ENCODE measurements around the gene TJAP1. TPM values are rescaled to one million over a fixed set of nuclear protein-coding genes. Genes with fewer than 3 reads are reported as not detected.
A peak's percentile ranks its signal among the peaks of the same experiment; 100 is the strongest.

TJAP1 gene, protein sequence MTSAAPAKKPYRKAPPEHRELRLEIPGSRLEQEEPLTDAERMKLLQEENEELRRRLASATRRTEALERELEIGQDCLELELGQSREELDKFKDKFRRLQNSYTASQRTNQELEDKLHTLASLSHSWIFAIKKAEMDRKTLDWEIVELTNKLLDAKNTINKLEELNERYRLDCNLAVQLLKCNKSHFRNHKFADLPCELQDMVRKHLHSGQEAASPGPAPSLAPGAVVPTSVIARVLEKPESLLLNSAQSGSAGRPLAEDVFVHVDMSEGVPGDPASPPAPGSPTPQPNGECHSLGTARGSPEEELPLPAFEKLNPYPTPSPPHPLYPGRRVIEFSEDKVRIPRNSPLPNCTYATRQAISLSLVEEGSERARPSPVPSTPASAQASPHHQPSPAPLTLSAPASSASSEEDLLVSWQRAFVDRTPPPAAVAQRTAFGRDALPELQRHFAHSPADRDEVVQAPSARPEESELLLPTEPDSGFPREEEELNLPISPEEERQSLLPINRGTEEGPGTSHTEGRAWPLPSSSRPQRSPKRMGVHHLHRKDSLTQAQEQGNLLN
- total RNA-seq = 10 to 100 TPM; 36.5 to 41.8 TPM

DNA sequence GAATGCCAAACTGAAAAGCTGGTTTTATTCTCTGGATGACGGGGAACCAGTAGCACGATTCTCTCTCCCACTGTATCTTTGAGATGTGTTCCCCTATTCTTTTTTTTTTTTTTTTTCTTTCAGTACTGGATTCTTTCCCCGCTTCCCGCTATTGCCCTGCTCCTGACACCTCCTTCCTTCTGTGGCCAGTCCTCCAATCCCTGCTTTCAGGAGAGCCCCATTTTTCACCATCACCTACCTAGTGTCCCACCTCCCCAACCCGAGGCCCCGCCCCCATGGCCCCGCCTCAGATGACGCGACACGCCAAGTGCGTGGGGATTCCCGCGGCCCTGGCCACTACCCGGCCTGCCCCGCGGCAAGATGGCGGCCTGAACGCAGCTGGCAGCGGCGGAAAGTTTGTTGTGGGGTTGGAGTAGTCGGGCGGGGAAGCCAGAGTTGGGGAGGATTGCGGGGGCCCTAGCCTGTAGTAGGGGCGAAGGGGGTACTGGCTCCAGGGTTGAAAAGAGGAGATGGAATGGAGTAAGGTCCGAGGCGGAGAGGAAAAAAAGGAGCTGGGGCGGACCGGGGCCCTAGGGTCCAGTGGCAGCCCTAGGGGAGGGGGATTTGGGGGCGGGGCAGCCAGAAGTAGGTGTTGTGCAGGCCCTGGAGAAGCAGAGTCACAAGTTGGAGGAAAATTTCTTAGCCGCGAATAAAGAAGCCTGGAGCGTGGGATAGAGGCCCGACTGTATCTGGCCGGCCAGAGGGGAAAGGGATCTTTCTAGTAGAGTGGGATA is at the start of gene TJAP1:
TJAP1 (plus strand) TSS at position 336 of the 773 bp plus-strand sequence. CDS start 21,432 bp downstream, outside the sequence.
- H3K27ac Mint-ChIP-seq = peak within 1 kb of the TSS; percentile 94
- H3K4me1 Mint-ChIP-seq = peaks cover 47% of the 10 kb centered on the region
- peaks cover 4% of the 10 kb centered on the region for H3K27me3 Mint-ChIP-seq
- POLR2A ChIA-PET = interaction anchor here (0.6 to 0.7 kb wide), 3 partner anchors 8 to 234 kb away, joined by 3 to 9 read pairs (median 3); partner anchors contain the start of gene TTBK1
- peak within 1 kb of the TSS; percentile 92 for H3K4me3 Mint-ChIP-seq
- H3K36me3 Mint-ChIP-seq (ENCODE audit: low read depth) = peaks cover 10% of the 10 kb centered on the region
- CTCF ChIA-PET = interaction anchor here (0.6 to 1.7 kb wide), 8 partner anchors 10 to 208 kb away, joined by 3 to 5 read pairs (median 3); no protein-coding TSS in a partner anchor
- no peaks in the 10 kb centered on the region for H3K9me3 Mint-ChIP-seq
- peak; percentile 96 for DNase-seq

DNA sequence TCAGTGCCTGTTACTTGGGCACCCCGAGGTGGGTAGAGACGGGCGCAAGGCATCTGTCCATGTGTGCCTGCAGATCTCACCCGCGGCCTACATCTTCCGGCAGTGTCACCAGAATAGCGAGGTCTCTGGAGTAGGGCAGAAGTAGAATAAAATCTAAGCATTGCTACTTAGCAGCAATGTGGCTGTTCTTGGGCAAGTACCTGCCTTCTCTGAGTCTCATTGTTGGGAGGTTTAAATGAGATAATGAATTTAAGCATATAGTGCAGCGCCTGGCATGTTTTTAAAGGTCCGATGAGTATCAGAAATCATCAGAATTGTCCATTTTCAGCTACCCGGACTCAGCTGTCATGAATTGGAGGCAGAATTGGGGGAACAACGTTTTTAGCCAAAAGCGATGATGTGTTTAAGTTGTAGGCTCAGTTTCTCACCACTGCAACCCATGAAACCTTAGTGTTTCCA is 49.2 kb upstream of the TJAP1 start:
- peaks cover 10% of the 10 kb centered on the region for H3K36me3 Mint-ChIP-seq (ENCODE audit: low read depth)
- H3K9me3 Mint-ChIP-seq = no peaks in the 10 kb centered on the region
- DNase-seq = no peak
- peak overlapping the region; percentile 97 for H3K27ac Mint-ChIP-seq
- no peaks in the 10 kb centered on the region for H3K27me3 Mint-ChIP-seq
- H3K4me3 Mint-ChIP-seq = peak overlapping the region; percentile 95
- ChIA-PET CTCF (interaction anchor here (0.6 to 1.8 kb wide), 5 partner anchors 10 to 258 kb away, joined by 3 to 6 read pairs (median 3); no protein-coding TSS in a partner anchor), POLR2A (no interaction called here)
- peaks cover 23% of the 10 kb centered on the region for H3K4me1 Mint-ChIP-seq

DNA sequence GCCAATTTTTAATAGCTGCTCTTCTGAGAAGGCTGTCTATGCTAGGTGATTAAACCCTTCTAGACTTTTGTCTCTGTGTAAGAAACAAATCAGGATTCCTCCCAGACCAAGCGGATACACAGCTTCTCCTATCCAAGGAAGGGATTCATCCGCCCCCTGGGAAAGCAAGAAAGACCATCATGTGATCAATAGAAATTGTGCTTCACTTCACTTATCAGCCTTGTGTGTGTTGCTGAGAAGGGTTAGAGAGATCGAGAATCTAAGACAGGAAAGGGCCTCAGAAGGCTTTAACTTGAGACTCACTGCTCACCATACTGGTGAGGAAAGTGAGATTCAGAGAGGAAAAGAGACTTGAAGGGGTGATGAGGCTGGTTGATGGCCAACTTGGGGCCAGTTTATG is 48.5 kb upstream of the TJAP1 start:
- POLR2A ChIA-PET = no interaction called here
- H3K9me3 Mint-ChIP-seq = no peaks in the 10 kb centered on the region
- no peak for DNase-seq
- H3K27me3 Mint-ChIP-seq = no peaks in the 10 kb centered on the region
- peaks cover 23% of the 10 kb centered on the region for H3K4me1 Mint-ChIP-seq
- CTCF ChIA-PET = interaction anchor here (1.6 to 1.8 kb wide), 2 partner anchors 10 to 259 kb away, joined by 3 to 6 read pairs; no protein-coding TSS in a partner anchor
- peaks cover 10% of the 10 kb centered on the region for H3K36me3 Mint-ChIP-seq (ENCODE audit: low read depth)
- H3K27ac Mint-ChIP-seq = peak overlapping the region; percentile 97
- H3K4me3 Mint-ChIP-seq = peak overlapping the region; percentile 95

DNA sequence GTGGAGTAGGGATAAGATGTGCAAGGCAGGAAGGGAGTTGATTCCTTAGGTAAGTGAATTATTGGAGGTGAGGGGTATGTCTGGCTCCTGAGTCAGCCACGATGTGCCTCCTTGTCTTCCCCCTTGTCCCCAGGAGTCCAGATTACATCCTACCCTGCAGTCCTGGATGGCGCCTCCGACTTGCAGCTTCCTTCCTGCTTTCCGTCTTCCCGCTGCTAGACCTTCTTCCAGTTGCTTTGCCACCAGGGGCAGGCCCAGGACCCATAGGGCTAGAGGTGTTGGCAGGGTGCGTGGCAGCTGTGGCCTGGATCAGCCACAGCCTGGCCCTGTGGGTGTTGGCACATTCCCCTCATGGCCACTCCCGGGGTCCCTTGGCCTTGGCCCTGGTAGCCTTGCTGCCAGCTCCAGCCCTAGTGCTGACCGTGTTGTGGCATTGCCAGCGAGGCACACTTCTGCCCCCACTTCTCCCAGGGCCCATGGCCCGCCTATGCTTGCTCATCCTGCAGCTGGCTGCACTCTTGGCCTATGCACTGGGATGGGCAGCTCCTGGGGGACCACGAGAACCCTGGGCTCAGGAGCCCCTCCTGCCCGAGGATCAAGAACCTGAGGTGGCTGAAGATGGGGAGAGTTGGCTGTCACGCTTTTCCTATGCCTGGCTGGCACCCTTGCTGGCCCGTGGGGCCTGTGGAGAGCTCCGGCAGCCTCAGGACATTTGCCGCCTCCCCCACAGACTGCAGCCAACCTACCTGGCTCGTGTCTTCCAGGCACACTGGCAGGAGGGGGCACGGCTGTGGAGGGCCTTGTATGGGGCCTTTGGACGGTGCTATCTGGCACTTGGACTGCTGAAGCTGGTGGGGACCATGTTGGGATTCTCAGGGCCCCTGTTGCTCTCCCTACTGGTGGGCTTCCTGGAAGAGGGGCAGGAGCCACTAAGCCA is 45.1 kb upstream of the TJAP1 start:
- Mint-ChIP-seq H3K4me1 (peaks cover 12% of the 10 kb centered on the region), H3K27me3 (no peaks in the 10 kb centered on the region), H3K9me3 (no peaks in the 10 kb centered on the region), H3K4me3 (no peak overlapping the region), H3K27ac (no peak overlapping the region), H3K36me3 (ENCODE audit: low read depth) (peaks cover 15% of the 10 kb centered on the region)
- ChIA-PET POLR2A (no interaction called here), CTCF (interaction anchor here (0.6 to 3.1 kb wide), 5 partner anchors 11 to 203 kb away, joined by 3 to 15 read pairs (median 3); partner anchors contain the start of gene DNPH1)
- no peak for DNase-seq

DNA sequence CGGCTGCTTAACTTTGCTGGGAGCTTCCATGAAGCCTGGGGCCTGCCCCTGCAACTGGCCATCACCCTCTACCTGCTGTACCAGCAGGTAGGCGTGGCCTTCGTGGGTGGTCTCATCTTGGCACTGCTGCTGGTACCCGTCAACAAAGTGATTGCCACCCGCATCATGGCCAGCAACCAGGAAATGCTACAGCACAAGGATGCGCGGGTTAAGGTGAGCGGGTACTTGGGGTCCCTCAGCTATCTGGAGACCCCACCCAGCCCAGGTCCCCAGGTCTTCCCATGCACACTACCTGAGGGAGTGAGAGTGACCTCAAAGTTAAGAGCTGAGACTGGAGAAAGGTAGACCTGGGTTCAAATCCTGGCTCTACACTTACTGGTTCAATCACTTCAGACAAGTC is 44.2 kb upstream of the TJAP1 start:
- no peak for DNase-seq
- peaks cover 11% of the 10 kb centered on the region for H3K4me1 Mint-ChIP-seq
- no peak overlapping the region for H3K4me3 Mint-ChIP-seq
- H3K9me3 Mint-ChIP-seq = no peaks in the 10 kb centered on the region
- no peaks in the 10 kb centered on the region for H3K27me3 Mint-ChIP-seq
- H3K27ac Mint-ChIP-seq = no peak overlapping the region
- ChIA-PET POLR2A (no interaction called here), CTCF (interaction anchor here (0.9 to 3.1 kb wide), 4 partner anchors 10 to 204 kb away, joined by 3 to 15 read pairs (median 4); partner anchors contain the start of gene DNPH1)
- peaks cover 15% of the 10 kb centered on the region for H3K36me3 Mint-ChIP-seq (ENCODE audit: low read depth)

DNA sequence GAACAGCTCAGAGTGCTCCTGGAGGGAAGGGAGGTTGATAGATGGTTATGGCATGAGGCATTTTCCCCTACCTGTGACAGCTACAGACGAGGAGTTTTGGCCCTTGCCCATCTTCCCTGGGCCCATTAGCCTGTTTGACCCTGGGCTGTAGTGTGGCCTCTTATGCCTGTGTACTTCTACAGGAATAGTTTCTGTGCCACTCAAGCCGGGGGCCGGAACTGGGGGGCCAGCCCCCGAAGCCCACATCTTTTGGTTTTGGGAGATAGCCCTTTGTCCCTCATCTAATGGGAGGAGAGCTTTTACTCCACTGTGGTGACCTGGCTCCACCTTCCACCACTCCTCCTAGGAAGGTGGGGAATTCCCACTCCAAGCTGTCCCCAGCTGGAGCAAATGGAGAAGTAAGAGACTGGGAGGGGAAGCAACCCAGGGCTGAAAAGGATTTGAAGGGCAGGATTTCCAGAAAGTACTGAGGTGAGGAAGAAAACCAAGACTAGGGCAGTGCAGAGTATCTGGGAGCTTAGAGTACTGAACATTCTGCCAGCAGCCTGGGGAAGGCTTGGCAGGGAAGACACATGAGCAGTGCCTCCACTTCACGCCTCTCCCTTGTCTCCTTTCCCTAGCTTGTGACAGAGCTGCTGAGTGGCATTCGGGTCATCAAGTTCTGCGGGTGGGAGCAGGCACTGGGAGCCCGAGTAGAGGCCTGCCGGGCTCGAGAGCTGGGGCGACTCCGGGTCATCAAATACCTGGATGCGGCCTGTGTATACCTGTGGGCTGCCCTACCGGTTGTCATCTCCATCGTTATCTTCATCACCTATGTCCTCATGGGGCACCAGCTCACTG is 43.1 kb upstream of the TJAP1 start:
- CTCF ChIA-PET = interaction anchor here (0.7 to 3.1 kb wide), 3 partner anchors 9 to 73 kb away, joined by 3 to 15 read pairs (median 4); no protein-coding TSS in a partner anchor
- POLR2A ChIA-PET = no interaction called here

DNA sequence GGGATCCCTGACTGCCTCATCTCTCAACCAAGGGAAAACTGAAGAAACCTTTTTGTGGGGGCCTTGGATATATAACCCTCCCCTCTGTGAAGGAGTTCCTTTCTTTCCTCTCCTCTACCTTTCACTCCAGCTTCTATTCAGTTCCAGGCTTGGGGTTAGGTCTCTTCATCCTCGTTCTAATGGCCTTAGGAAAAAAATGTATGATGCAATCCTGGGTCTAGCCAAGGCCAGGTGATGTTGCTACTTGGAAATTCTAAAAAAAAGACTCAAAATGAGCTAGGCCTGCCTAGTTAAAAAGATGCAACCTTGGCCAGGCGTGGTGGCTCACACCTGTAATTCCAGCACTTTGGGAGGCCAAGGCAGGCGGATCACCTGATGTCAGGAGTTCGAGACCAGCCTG is 42.4 kb upstream of the TJAP1 start:
- no peak for DNase-seq
- POLR2A ChIA-PET = no interaction called here
- H3K4me1 Mint-ChIP-seq = no peaks in the 10 kb centered on the region

More for the DNA sequence above, 43.1 kb upstream of the TJAP1 start:
- Mint-ChIP-seq H3K4me1 (peaks cover under 1% of the 10 kb centered on the region), H3K27me3 (no peaks in the 10 kb centered on the region), H3K27ac (no peak overlapping the region), H3K36me3 (ENCODE audit: low read depth) (peaks cover 13% of the 10 kb centered on the region), H3K9me3 (no peaks in the 10 kb centered on the region), H3K4me3 (no peak overlapping the region)
- no peak for DNase-seq

DNA sequence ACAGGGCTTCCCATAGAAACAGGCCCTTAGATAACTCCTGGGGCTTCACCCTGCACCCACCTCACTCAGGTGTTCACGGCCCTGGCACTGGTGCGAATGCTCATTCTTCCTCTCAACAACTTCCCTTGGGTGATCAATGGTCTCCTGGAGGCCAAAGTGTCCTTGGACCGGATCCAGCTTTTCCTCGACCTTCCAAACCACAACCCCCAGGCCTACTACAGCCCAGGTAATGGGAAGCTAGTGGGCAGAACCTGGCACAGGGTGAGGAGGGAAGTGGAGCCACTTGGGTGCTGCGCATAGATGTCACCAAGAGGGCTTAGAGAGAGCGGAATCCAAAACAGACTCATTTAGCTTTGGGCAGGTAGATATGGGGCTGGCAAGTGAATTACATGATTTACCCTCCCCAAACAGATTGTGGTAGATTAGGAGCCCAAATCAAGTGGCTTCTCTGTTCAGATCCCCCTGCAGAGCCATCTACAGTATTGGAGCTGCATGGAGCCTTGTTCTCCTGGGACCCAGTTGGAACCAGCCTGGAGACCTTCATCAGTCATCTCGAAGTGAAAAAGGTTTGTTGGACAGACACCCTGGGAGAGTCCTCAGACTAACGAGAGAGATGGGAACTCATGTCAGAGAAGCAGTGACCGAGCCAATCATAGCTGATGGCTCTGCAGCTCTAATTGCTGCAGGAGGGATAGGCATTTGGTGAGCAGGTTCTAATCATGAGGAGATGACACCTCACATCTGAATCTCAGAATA is 41.5 kb upstream of the TJAP1 start:
- POLR2A ChIA-PET = no interaction called here
- Mint-ChIP-seq H3K27me3 (no peaks in the 10 kb centered on the region), H3K36me3 (ENCODE audit: low read depth) (peaks cover 13% of the 10 kb centered on the region), H3K4me3 (no peak overlapping the region), H3K9me3 (no peaks in the 10 kb centered on the region), H3K27ac (no peak overlapping the region), H3K4me1 (no peaks in the 10 kb centered on the region)
- DNase-seq = no peak
- CTCF ChIA-PET = interaction anchor here (0.8 kb wide), 1 partner anchor 13 kb away, joined by 3 read pairs; no protein-coding TSS in a partner anchor

More for the DNA sequence above, 42.4 kb upstream of the TJAP1 start:
- no peaks in the 10 kb centered on the region for H3K9me3 Mint-ChIP-seq
- no peak overlapping the region for H3K27ac Mint-ChIP-seq
- H3K36me3 Mint-ChIP-seq (ENCODE audit: low read depth) = peaks cover 13% of the 10 kb centered on the region
- CTCF ChIA-PET = interaction anchor here (3.1 kb wide), 1 partner anchor 9 kb away, joined by 15 read pairs; no protein-coding TSS in a partner anchor
- no peak overlapping the region for H3K4me3 Mint-ChIP-seq
- H3K27me3 Mint-ChIP-seq = no peaks in the 10 kb centered on the region

DNA sequence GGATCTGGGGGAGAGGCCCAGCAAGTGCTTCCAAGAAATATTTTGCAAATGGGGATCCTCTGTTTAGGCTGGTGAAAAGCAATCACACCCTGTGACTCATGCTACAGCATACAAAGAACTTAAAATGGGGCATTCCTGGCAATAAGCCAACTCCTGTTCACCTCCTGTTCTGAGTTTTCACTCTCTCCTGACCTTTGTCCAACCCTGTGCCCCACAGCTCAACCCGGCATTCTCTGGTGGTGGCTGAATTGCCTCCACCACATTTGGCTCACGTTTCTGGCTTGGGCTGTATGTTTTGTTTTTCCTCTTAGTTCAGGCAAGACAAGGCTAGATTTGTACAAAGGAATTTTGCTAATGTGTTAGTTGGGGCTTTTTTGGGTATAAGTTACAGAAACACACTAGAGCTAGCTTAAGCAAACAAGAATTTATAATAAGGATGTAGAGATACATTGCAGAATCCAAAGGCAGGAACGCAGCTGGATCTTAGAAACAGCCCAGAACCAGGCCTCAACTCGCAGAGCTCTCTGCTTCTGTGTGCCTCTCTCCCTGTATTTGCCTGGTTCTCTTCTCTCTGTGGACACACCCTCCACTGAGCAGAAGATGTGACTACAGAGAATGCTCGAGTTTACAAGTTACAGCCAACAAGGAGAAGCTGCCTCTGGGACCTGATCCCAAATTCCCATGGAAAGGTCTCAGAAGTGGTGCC is 40.6 kb upstream of the TJAP1 start:
- no peaks in the 10 kb centered on the region for H3K4me1 Mint-ChIP-seq
- H3K9me3 Mint-ChIP-seq = no peaks in the 10 kb centered on the region
- peaks cover 11% of the 10 kb centered on the region for H3K36me3 Mint-ChIP-seq (ENCODE audit: low read depth)
- no peak for DNase-seq
- ChIA-PET CTCF (interaction anchor here (0.9 to 1.3 kb wide), 3 partner anchors 23 to 59 kb away, joined by 3 to 5 read pairs (median 3); no protein-coding TSS in a partner anchor), POLR2A (interaction anchor here (0.5 kb wide), 1 partner anchor 43 kb away, joined by 3 read pairs; no protein-coding TSS in a partner anchor)
- H3K4me3 Mint-ChIP-seq = no peak overlapping the region
- no peak overlapping the region for H3K27ac Mint-ChIP-seq
- H3K27me3 Mint-ChIP-seq = no peaks in the 10 kb centered on the region

DNA sequence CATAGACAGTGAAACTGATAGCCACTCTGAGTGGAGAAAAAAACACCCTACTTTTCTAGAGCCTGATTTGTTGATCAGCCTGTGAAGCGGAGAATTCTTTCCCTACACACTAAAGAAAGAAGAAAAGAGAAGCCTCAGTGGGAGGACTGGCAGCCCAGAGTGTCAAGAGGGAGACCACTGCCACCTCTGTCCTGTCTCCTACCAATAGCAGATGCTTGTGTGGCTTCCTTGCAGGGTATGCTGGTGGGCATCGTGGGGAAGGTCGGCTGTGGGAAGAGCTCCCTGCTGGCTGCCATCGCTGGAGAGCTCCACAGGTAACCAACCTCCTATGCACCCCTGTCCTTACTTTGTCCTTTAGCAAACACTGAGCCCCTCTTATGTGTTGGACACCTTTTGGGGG is 39.7 kb upstream of the TJAP1 start:
- peaks cover 7% of the 10 kb centered on the region for H3K36me3 Mint-ChIP-seq (ENCODE audit: low read depth)
- no peaks in the 10 kb centered on the region for H3K4me1 Mint-ChIP-seq
- H3K4me3 Mint-ChIP-seq = no peak overlapping the region
- CTCF ChIA-PET = interaction anchor here (0.9 to 1.3 kb wide), 4 partner anchors 18 to 58 kb away, joined by 3 to 5 read pairs (median 4); no protein-coding TSS in a partner anchor
- no peak for DNase-seq
- H3K9me3 Mint-ChIP-seq = no peaks in the 10 kb centered on the region
- no peaks in the 10 kb centered on the region for H3K27me3 Mint-ChIP-seq
- POLR2A ChIA-PET = no interaction called here
- H3K27ac Mint-ChIP-seq = no peak overlapping the region
